Neural progenitor cell (in vitro differentiated cells): Measurements from ENCODE around the gene KAT7.

Experiments
- CTCF ChIP-seq: fragments of 200-600 bp; sonication (generic); IDR thresholded peaks from 2 replicates; pipeline ENCODE4 v1.5.1; 2017; ENCODE audit warnings: antibody characterized with exemption, mild to moderate bottlenecking
- EZH2 ChIP-seq: fragments of 200-600 bp; sonication (generic); IDR thresholded peaks from 2 replicates; pipeline ENCODE4 v1.6.1; 2017; ENCODE audit warnings: antibody characterized with exemption, mild to moderate bottlenecking, moderate library complexity
- EZH2phosphoT487 ChIP-seq: fragments of 200-600 bp; sonication (generic); IDR thresholded peaks from 2 replicates; pipeline ENCODE4 v1.6.1; 2017; ENCODE audit warnings: antibody characterized with exemption

GRCh38 chr17:49748223-49748622, 40.3 kb upstream of the KAT7 start:
- TF ChIP-seq CTCF: no peak
- TF ChIP-seq EZH2phosphoT487: no peak
- TF ChIP-seq EZH2: no peak
